ENCODE data around the gene SHROOM3. TPM values are rescaled to one million over a fixed set of nuclear protein-coding genes. Genes with fewer than 3 reads are reported as not detected.

The SHROOM3 gene
- total RNA-seq, 1 donor, result 18.0 TPM

DNA sequence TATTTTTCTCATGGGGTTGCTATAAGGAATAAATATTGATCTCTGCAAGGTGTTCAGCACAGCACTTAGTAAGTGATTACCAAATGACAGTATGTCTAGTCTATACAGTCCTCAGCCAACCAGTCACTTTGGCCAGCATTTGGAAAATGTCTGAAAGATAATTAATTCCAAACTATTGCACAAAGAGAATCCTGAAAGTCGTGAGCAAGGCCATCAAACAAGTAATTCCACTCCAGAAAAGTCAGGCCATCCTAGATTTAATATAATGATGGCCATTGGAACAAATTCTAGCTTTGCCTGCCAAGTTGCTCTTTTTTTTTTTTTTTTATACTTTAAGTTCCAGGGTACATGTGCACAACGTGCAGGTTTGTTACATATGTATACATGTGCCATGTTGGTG is 96.6 kb downstream of the SHROOM3 start:
- no peak for DNase-seq (ENCODE audit: low read depth)
- H3K4me3 ChIP-seq (ENCODE audit: low read depth, low read length), result no peak overlapping the region
- TF ChIP-seq, protein P1, sequence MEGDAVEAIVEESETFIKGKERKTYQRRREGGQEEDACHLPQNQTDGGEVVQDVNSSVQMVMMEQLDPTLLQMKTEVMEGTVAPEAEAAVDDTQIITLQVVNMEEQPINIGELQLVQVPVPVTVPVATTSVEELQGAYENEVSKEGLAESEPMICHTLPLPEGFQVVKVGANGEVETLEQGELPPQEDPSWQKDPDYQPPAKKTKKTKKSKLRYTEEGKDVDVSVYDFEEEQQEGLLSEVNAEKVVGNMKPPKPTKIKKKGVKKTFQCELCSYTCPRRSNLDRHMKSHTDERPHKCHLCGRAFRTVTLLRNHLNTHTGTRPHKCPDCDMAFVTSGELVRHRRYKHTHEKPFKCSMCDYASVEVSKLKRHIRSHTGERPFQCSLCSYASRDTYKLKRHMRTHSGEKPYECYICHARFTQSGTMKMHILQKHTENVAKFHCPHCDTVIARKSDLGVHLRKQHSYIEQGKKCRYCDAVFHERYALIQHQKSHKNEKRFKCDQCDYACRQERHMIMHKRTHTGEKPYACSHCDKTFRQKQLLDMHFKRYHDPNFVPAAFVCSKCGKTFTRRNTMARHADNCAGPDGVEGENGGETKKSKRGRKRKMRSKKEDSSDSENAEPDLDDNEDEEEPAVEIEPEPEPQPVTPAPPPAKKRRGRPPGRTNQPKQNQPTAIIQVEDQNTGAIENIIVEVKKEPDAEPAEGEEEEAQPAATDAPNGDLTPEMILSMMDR (IDR thresholded peaks at IDR 0.05; ENCODE audit: insufficient read depth, low read length), result no peak

GRCh38 chr4:76532805-76533204 is 97.8 kb downstream of the SHROOM3 start:
- H3K4me3 ChIP-seq (ENCODE audit: low read depth, low read length), result no peak overlapping the region
- DNase-seq (ENCODE audit: low read depth), result no peak
- TF ChIP-seq, protein P1 (IDR thresholded peaks at IDR 0.05; ENCODE audit: insufficient read depth, low read length), result no peak

DNA sequence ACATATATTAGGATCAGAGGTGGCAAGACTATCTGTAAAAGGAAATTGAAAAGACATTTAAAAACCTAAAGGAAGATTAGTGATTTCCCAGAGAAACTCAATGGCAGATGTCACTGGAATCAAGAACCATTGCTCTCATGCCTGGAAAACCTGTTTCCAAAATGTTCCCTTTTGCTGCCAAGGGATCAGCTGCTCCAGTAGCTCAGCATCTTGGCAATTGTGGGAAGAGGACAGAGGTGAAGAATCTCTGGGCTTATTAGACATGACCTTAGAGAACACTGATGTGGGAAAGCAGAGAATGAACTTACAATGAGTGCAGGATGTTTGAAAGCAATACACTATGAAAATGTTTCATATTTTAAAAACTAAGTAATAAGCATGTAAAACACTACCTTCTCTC is 98.3 kb downstream of the SHROOM3 start:
- no peak for DNase-seq (ENCODE audit: low read depth)
- H3K4me3 ChIP-seq (ENCODE audit: low read depth, low read length), result no peak overlapping the region
- TF ChIP-seq, protein P1 (IDR thresholded peaks at IDR 0.05; ENCODE audit: insufficient read depth, low read length), result no peak

DNA sequence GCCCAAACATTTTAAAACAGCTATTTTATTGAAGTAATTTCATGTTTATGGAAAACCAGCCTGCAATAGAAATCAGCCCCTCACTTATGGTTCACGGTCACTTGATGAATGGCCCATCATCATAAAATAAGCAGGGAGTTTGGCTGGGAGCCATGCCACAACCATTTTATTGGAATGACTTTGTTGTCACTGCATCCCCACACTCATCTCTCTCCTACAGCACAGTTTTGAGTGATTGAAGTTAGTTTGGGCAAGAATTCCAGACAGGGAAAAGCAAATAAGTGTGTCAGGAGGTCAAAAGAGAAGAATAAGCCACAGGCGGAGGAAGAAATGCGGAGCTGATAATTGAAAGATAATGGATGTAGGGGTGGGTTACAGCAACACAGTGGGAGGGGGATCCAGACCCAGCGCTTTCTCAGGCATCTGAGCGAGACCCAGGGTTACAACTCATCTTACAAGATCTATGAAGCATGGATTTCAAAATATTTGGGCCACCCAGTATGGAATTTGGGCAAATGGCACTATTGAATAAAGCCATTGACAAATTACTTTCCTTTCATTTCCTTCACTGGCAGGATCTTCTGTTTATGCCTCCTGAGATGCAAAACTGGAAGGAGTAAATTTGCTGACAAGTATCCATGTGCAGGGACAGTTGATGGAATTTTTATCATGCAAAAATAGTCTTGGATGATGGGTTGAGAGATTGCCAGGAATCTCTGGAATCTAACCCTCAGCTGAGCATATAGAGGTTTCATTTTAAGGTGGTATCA is 100.8 kb downstream of the SHROOM3 start:
- peak; percentile 13 for DNase-seq (ENCODE audit: low read depth)
- TF ChIP-seq, protein P1 (IDR thresholded peaks at IDR 0.05; ENCODE audit: insufficient read depth, low read length), result no peak
- no peak overlapping the region for H3K4me3 ChIP-seq (ENCODE audit: low read depth, low read length)

DNA sequence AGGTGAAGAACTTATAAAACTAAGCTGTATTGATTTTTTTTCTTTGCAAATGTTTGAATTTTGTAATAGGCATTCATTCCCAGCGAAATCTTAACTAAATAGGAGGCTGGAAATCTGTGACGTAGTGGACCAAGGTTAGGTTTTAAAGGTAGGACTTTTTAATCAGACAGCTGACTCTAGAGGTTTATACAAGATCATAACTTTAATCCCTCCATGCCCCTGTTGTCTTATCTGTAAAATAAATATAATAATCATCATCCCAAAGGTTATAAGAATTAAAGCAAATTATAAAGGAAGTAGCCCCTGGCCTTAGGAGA is 101.3 kb downstream of the SHROOM3 start:
- TF ChIP-seq, protein P1 (IDR thresholded peaks at IDR 0.05; ENCODE audit: insufficient read depth, low read length), result no peak
- DNase-seq (ENCODE audit: low read depth), result no peak
- H3K4me3 ChIP-seq (ENCODE audit: low read depth, low read length), result no peak overlapping the region

- no peak overlapping the region for H3K4me3 ChIP-seq (ENCODE audit: low read depth, low read length)
- TF ChIP-seq, protein P1 (IDR thresholded peaks at IDR 0.05; ENCODE audit: insufficient read depth, low read length), result no peak
- DNase-seq (ENCODE audit: low read depth), result no peak
Measured at GRCh38 chr4:76538296-76538695, 103.3 kb downstream of the SHROOM3 start.

GRCh38 chr4:76539979-76540378 is 105.0 kb downstream of the SHROOM3 start:
- no peak overlapping the region for H3K4me3 ChIP-seq (ENCODE audit: low read depth, low read length)
- peak; percentile 50 for DNase-seq (ENCODE audit: low read depth)
- TF ChIP-seq, protein P1 (IDR thresholded peaks at IDR 0.05; ENCODE audit: insufficient read depth, low read length), result no peak
